Spleen (tissue), 11 donors: ENCODE data around the gene CUL9. TPM values are rescaled to one million over a fixed set of nuclear protein-coding genes. Genes with fewer than 3 reads are reported as not detected.

Source experiments
- DNase-seq: peaks from one replicate; pipeline ENCODE4 v3.0.0-alpha.2; 2020
- H3K27ac ChIP-seq, 8 donors: fragments of 200-600 bp; sonication (generic) in 7 of 8; 1 replicate in 4 of 8; 2 replicates in 4 of 8; pipeline versions ENCODE4 v1.5.0 to v1.8.0; 2016 to 2021; ENCODE audit warnings: inconsistent platforms in 4 of 8, mild to moderate bottlenecking in 4 of 8, moderate library complexity in 1 of 8
- H3K27me3 ChIP-seq, 7 donors: fragments of 200-600 bp; sonication (generic) in 6 of 7; replicated peaks in 1 of 7; 1 replicate in 4 of 7; 2 replicates in 3 of 7; pipeline versions ENCODE4 v1.5.0 to v1.8.0; 2016 to 2021; ENCODE audit warnings: inconsistent platforms in 3 of 7, mild to moderate bottlenecking in 1 of 7
- H3K36me3 ChIP-seq, 6 donors: fragments of 200-600 bp; sonication (generic) in 5 of 6; 1 replicate in 4 of 6; 2 replicates in 2 of 6; pipeline versions ENCODE4 v1.5.0 to v1.8.0; 2016 to 2021; ENCODE audit warnings: inconsistent platforms in 2 of 6
- H3K4me1 ChIP-seq, 6 donors: fragments of 200-600 bp; sonication (generic) in 5 of 6; 1 replicate in 3 of 6; 2 replicates in 3 of 6; pipeline versions ENCODE4 v1.5.0 to v1.8.0; 2016 to 2021; ENCODE audit warnings: inconsistent platforms in 3 of 6
- H3K4me3 ChIP-seq, 8 donors: fragments of 200-600 bp; sonication (generic) in 7 of 8; 1 replicate in 4 of 8; 2 replicates in 4 of 8; pipeline versions ENCODE4 v1.5.0 to v1.8.0; 2016 to 2021; ENCODE audit warnings: inconsistent platforms in 4 of 8, mild to moderate bottlenecking in 4 of 8, moderate library complexity in 2 of 8
- H3K9me3 ChIP-seq, 8 donors: fragments of 200-600 bp; sonication (generic) in 7 of 8; 1 replicate in 4 of 8; 2 replicates in 4 of 8; pipeline versions ENCODE4 v1.5.0 to v1.8.0; 2016 to 2021; ENCODE audit warnings: inconsistent platforms in 4 of 8
- CTCF ChIP-seq, 11 experiments: fragments of 200-600 bp in 7 of 11; fragments of 450-650 bp in 4 of 11; sonication (generic) in 4 of 11; IDR thresholded peaks in 8 of 11; conservative IDR thresholded peaks in 3 of 11; 1 replicate in 7 of 11; 2 replicates in 4 of 11; pipeline versions ENCODE4 v1.4.0 to v1.8.0; 2016 to 2021; ENCODE audit warnings: antibody characterized with exemption in 11 of 11, inconsistent platforms in 4 of 11, mild to moderate bottlenecking in 1 of 11
- POLR2A ChIP-seq, 3 donors: fragments of 450-650 bp; IDR thresholded peaks; one replicate each; pipeline ENCODE4 v1.5.1; 2017; ENCODE audit warnings: antibody characterized with exemption in 3 of 3, mild to moderate bottlenecking in 1 of 3
- POLR2AphosphoS5 ChIP-seq, 3 donors: sonication (generic); formaldehyde crosslinking; IDR thresholded peaks; one replicate each; pipeline ENCODE4 v1.5.1; 2017; ENCODE audit warnings: antibody characterized with exemption in 3 of 3
- WGBS, 5 donors: extraction: QIAGEN DNeasy Blood & Tissue Kit in 3 of 5; methylation state at CpG; one replicate each; pipeline versions ENCODE4 v1.1.5 to v1.1.7; 2013 to 2018; 5-methylcytosine and 5-hydroxymethylcytosine counted together
- intact Hi-C: fragments of 100-400 bp; cut with DNase I; formaldehyde crosslinking; loops from one replicate; pipeline ENCODE4 v1.15.0; 2023; ENCODE audit warnings: low total_unique reads
- polyA plus RNA-seq, 3 donors: library from polyadenylated mRNA; stranded (reverse); fragments of 200-250 nt; gene quantifications; one replicate each; pipeline ENCODE4 v1.2.1, GENCODE V29; 2013
- total RNA-seq, 7 donors: library from RNA; depleted of rRNA in 3 of 7; stranded (reverse); fragments of >200 nt in 3 of 7; fragmentation: NEBNext Ultra II Directional in 4 of 7; extraction: Animal tissue kit (Norgen Biotek cat#: 25700) in 4 of 7; gene quantifications; one replicate each; pipeline versions ENCODE4 v1.1.0 to v1.2.1, GENCODE V29; 2016 to 2021
- donor health status: healthy with polysubstance abuse.
- donor health status: DM: no; HTN: no; CAD: no; lungs with moderate emphysema.
- donor health status: DM: no; HTN: no; CAD: no.
- donor health status: Bipolar disorder and iron deficiency.
- donor health status: healthy.
- donor health status: DM: no; HTN: no; CAD: no.
- donor health status: DM: yes; HTN: yes; CAD: no.

The CUL9 gene
- total and polyA plus RNA-seq, 10 donors = 50.4 to 145 (median 69.1) TPM

- intact Hi-C loops = no loop called here
- TF ChIP-seq CTCF (IDR thresholded peaks at IDR 0.05 in 8 of 11, conservative IDR thresholded peaks at IDR 0.05 in 3 of 11) = no peak
- no peak for TF ChIP-seq POLR2AphosphoS5 (IDR thresholded peaks at IDR 0.05)
- TF ChIP-seq POLR2A (IDR thresholded peaks at IDR 0.05) = no peak
- 33 to 57% (median 50%) methylated on average over 18 to 37 of the region's 37 CpGs for WGBS, 5 donors
- H3K9me3 ChIP-seq = peaks cover 0 to 10% (median 6%) of the 10 kb centered on the region in 8 donors
- DNase-seq = no peak
- peaks cover 0 to 78% (median 26%) of the 10 kb centered on the region in 7 donors for H3K27me3 ChIP-seq
- peaks cover 4 to 23% (median 17%) of the 10 kb centered on the region in 6 donors for H3K4me1 ChIP-seq
- H3K27ac ChIP-seq = no peak overlapping the region
- H3K4me3 ChIP-seq = peak overlapping the region in 1 of 8 donors; percentile 45
- H3K36me3 ChIP-seq = no peaks in the 10 kb centered on the region
These were observed 61.8 kb downstream of the CUL9 start for GRCh38 chr6:43243664-43244321.

GRCh38 chr6:43246301-43247113 lies 64.5 kb downstream of the CUL9 start:
- DNase-seq = peak; percentile 82
- peak overlapping the region; percentile 67 to 95 (median 76) for H3K4me3 ChIP-seq
- peaks cover 4 to 28% (median 17%) of the 10 kb centered on the region in 6 donors for H3K4me1 ChIP-seq
- peak overlapping the region in 5 of 8 donors; percentile 32 to 78 (median 51) for H3K27ac ChIP-seq
- no peak for TF ChIP-seq POLR2AphosphoS5 (IDR thresholded peaks at IDR 0.05)
- no peak for TF ChIP-seq CTCF (IDR thresholded peaks at IDR 0.05 in 8 of 11, conservative IDR thresholded peaks at IDR 0.05 in 3 of 11)
- TF ChIP-seq POLR2A (IDR thresholded peaks at IDR 0.05) = no peak
- H3K27me3 ChIP-seq = peaks cover 0 to 80% (median 31%) of the 10 kb centered on the region in 7 donors
- H3K36me3 ChIP-seq = no peaks in the 10 kb centered on the region
- intact Hi-C loops = no loop called here
- H3K9me3 ChIP-seq = no peaks in the 10 kb centered on the region
- WGBS, 5 donors = 23 to 32% (median 26%) methylated on average over 23 to 27 of the region's 27 CpGs

GRCh38 chr6:43247114-43247999 lies 65.4 kb downstream of the CUL9 start:
- 1 to 2% (median 1%) methylated on average over 25 to 46 of the region's 46 CpGs for WGBS, 5 donors
- no peaks in the 10 kb centered on the region for H3K9me3 ChIP-seq
- intact Hi-C loops = no loop called here
- DNase-seq = peak; percentile 97
- H3K4me3 ChIP-seq = peak overlapping the region; percentile 67 to 95 (median 76)
- peaks cover 0 to 79% (median 33%) of the 10 kb centered on the region in 7 donors for H3K27me3 ChIP-seq
- peak overlapping the region in 5 of 8 donors; percentile 32 to 78 (median 51) for H3K27ac ChIP-seq
- H3K36me3 ChIP-seq = no peaks in the 10 kb centered on the region
- peaks cover 4 to 29% (median 17%) of the 10 kb centered on the region in 6 donors for H3K4me1 ChIP-seq
- TF ChIP-seq POLR2AphosphoS5 (IDR thresholded peaks at IDR 0.05) (peak; percentile 75 to 83 (median 81)), CTCF (IDR thresholded peaks at IDR 0.05 in 8 of 11, conservative IDR thresholded peaks at IDR 0.05 in 3 of 11) (peak in 4 of 11 experiments; percentile 4 to 15 (median 10)), POLR2A (IDR thresholded peaks at IDR 0.05) (no peak)
